ENCODE measurements around the gene ASB16. TPM values are rescaled to one million over a fixed set of nuclear protein-coding genes. Genes with fewer than 3 reads are reported as not detected.

The ASB16 gene
- total RNA-seq, 1 experiment from 2014 or later, result not detected

- DNase-seq (ENCODE audit: unreplicated experiment), result no peak
- no TSS peak for BruUV-seq (replicated peaks)
- Mint-ChIP-seq H3K27ac (ENCODE audit: low read depth, unreplicated experiment) (no peak overlapping the region), H3K9me3 (ENCODE audit: unreplicated experiment) (no peaks in the 10 kb centered on the region), H3K27me3 (ENCODE audit: insufficient read depth, unreplicated experiment) (no peaks in the 10 kb centered on the region), H3K4me3 (ENCODE audit: unreplicated experiment) (no peak overlapping the region), H3K4me1 (ENCODE audit: insufficient read depth, unreplicated experiment) (peaks cover 10% of the 10 kb centered on the region), H3K36me3 (ENCODE audit: insufficient read depth, unreplicated experiment) (peaks cover 83% of the 10 kb centered on the region)
- intact Hi-C loops (cut with micrococcal nuclease), result no loop called here
- TF ChIP-seq CTCF (IDR thresholded peaks at IDR 0.05; ENCODE audit: unreplicated experiment), result no peak
- ChIA-PET CTCF (no interaction called here), POLR2A (interaction anchor here (1.2 kb wide), 1 partner anchor 8 kb away, joined by 5 read pairs; no protein-coding TSS in a partner anchor)
Observed at GRCh38 chr17:44211281-44212265, 41.1 kb downstream of the ASB16 start.

- no TSS peak for BruUV-seq (replicated peaks)
- no peaks in the 10 kb centered on the region for H3K9me3 Mint-ChIP-seq (ENCODE audit: unreplicated experiment)
- H3K4me3 Mint-ChIP-seq (ENCODE audit: unreplicated experiment), result no peak overlapping the region
- no peak for DNase-seq (ENCODE audit: unreplicated experiment)
- ChIA-PET CTCF (interaction anchor here (0.7 to 1.9 kb wide), 2 partner anchors 9 to 459 kb away, joined by 5 to 7 read pairs; no protein-coding TSS in a partner anchor), POLR2A (interaction anchor here (0.6 to 1.2 kb wide), 3 partner anchors 9 to 1507 kb away, joined by 3 to 5 read pairs (median 4); no protein-coding TSS in a partner anchor)
- TF ChIP-seq CTCF (IDR thresholded peaks at IDR 0.05; ENCODE audit: unreplicated experiment), result no peak
- peaks cover 84% of the 10 kb centered on the region for H3K36me3 Mint-ChIP-seq (ENCODE audit: insufficient read depth, unreplicated experiment)
- peaks cover 21% of the 10 kb centered on the region for H3K4me1 Mint-ChIP-seq (ENCODE audit: insufficient read depth, unreplicated experiment)
- intact Hi-C loops (cut with micrococcal nuclease), result no loop called here
- no peak overlapping the region for H3K27ac Mint-ChIP-seq (ENCODE audit: low read depth, unreplicated experiment)
- no peaks in the 10 kb centered on the region for H3K27me3 Mint-ChIP-seq (ENCODE audit: insufficient read depth, unreplicated experiment)
Observed at GRCh38 chr17:44212507-44213402, 42.3 kb downstream of the ASB16 start.

GRCh38 chr17:44213403-44214229, 43.1 kb downstream of the ASB16 start:
- no peak overlapping the region for H3K27ac Mint-ChIP-seq (ENCODE audit: low read depth, unreplicated experiment)
- ChIA-PET POLR2A (no interaction called here), CTCF (interaction anchor here (1.9 kb wide), 1 partner anchor 9 kb away, joined by 7 read pairs; no protein-coding TSS in a partner anchor)
- intact Hi-C loops (cut with micrococcal nuclease), result no loop called here
- BruUV-seq (replicated peaks), result no TSS peak
- H3K4me3 Mint-ChIP-seq (ENCODE audit: unreplicated experiment), result no peak overlapping the region
- DNase-seq (ENCODE audit: unreplicated experiment), result no peak
- H3K27me3 Mint-ChIP-seq (ENCODE audit: insufficient read depth, unreplicated experiment), result no peaks in the 10 kb centered on the region
- H3K9me3 Mint-ChIP-seq (ENCODE audit: unreplicated experiment), result no peaks in the 10 kb centered on the region
- no peak for TF ChIP-seq CTCF (IDR thresholded peaks at IDR 0.05; ENCODE audit: unreplicated experiment)
- H3K4me1 Mint-ChIP-seq (ENCODE audit: insufficient read depth, unreplicated experiment), result peaks cover 17% of the 10 kb centered on the region
- peaks cover 76% of the 10 kb centered on the region for H3K36me3 Mint-ChIP-seq (ENCODE audit: insufficient read depth, unreplicated experiment)

All from MCF 10A (cell line).